Stimulated activated CD4-positive, alpha-beta T cell treated with anti-CD3 and anti-CD28 coated beads, Interleukin-4, amount 100 ng/mL, for 24 hours (primary cell): ENCODE measurements around the gene COL4A2.

Experiments
- DNase-seq: peaks from one replicate; pipeline ENCODE4 v3.0.0-alpha.2; 2020

The COL4A2 gene

GRCh38 chr13:110463871-110464510, 156.9 kb downstream of the COL4A2 start:
- no peak for DNase-seq

GRCh38 chr13:110464556-110465333, 157.7 kb downstream of the COL4A2 start:
- no peak for DNase-seq

- DNase-seq: no peak
These were observed 158.6 kb downstream of the COL4A2 start for GRCh38 chr13:110465696-110466095.

- DNase-seq: no peak
These were observed 159.3 kb downstream of the COL4A2 start for GRCh38 chr13:110466266-110466915.

- DNase-seq: no peak
These were observed 160.5 kb downstream of the COL4A2 start for GRCh38 chr13:110467516-110468110.

- no peak for DNase-seq
These were observed 162.0 kb downstream of the COL4A2 start for GRCh38 chr13:110468986-110469495.

- DNase-seq: no peak
These were observed 162.5 kb downstream of the COL4A2 start for GRCh38 chr13:110469597-110469996.

GRCh38 chr13:110470272-110471009, 163.4 kb downstream of the COL4A2 start:
- no peak for DNase-seq

GRCh38 chr13:110471156-110471832, 164.2 kb downstream of the COL4A2 start:
- DNase-seq: no peak

GRCh38 chr13:110471833-110472162, 164.7 kb downstream of the COL4A2 start:
- no peak for DNase-seq

- no peak for DNase-seq
These were observed 165.9 kb downstream of the COL4A2 start for GRCh38 chr13:110472904-110473563.

GRCh38 chr13:110474713-110475112, 167.6 kb downstream of the COL4A2 start:
- DNase-seq: no peak

- no peak for DNase-seq
These were observed 168.0 kb downstream of the COL4A2 start for GRCh38 chr13:110475117-110475516.

- DNase-seq: no peak
These were observed 168.6 kb downstream of the COL4A2 start for GRCh38 chr13:110475550-110476219.

- DNase-seq: no peak
These were observed 169.1 kb downstream of the COL4A2 start for GRCh38 chr13:110476220-110476617.

GRCh38 chr13:110477706-110478245, 170.7 kb downstream of the COL4A2 start:
- no peak for DNase-seq

- no peak for DNase-seq
These were observed 171.5 kb downstream of the COL4A2 start for GRCh38 chr13:110478405-110479214.

GRCh38 chr13:110479215-110479545, 172.1 kb downstream of the COL4A2 start:
- no peak for DNase-seq

- DNase-seq: no peak
These were observed 172.6 kb downstream of the COL4A2 start for GRCh38 chr13:110479648-110480047.

- DNase-seq: no peak
These were observed 173.1 kb downstream of the COL4A2 start for GRCh38 chr13:110480161-110480560.
